Measurements from ENCODE around the gene GNAT3. TPM values are rescaled to one million over a fixed set of nuclear protein-coding genes. Genes with fewer than 3 reads are reported as not detected.

GNAT3 gene
- total RNA-seq, 1 experiment from 2014 or later, result not detected

Other genes starting within 250 kb of the GNAT3 start
- not detected in 2 replicates for gene CD36, start 126.6 kb upstream of the GNAT3 start, total RNA-seq (2014; rRNA removed; shearing (Covaris generic))